ENCODE measurements around the gene BTK.
"Not testable (repeated sequence)": the region's sequence is repeated elsewhere in the genome, so short reads cannot be mapped to it uniquely, and the experiment has no call there.

GRCh38 chrX:101326600-101326999, 59.4 kb downstream of the BTK start:
- TF ChIP-seq POLR2A (IDR thresholded peaks at IDR 0.05; ENCODE audit: borderline replicate concordance, extremely low read depth, insufficient read depth, insufficient read length); SIN3A (IDR thresholded peaks at IDR 0.05; ENCODE audit: low read depth); EZH2phosphoT487 (IDR thresholded peaks at IDR 0.05; ENCODE audit: borderline replicate concordance); POLR2AphosphoS5 (IDR thresholded peaks at IDR 0.05; ENCODE audit: low read depth, low read length); YY1 (IDR thresholded peaks at IDR 0.05; ENCODE audit: extremely low read depth, insufficient replicate concordance, low read depth, low read length); SP1 (IDR thresholded peaks at IDR 0.05; ENCODE audit: low read depth); CTCF (IDR thresholded peaks at IDR 0.05 in 2 of 3, conservative IDR thresholded peaks at IDR 0.05 in 1 of 3; ENCODE audit: borderline replicate concordance in 1 of 3, insufficient read depth in 1 of 3, low read depth in 2 of 3, low read length in 2 of 3); CEBPB (IDR thresholded peaks at IDR 0.05; ENCODE audit: low read depth); ATF3 (IDR thresholded peaks at IDR 0.05); EGR1 (IDR thresholded peaks at IDR 0.05; ENCODE audit: low read depth): not testable (repeated sequence)
